Left ventricle myocardium inferior (tissue), 1 donor: ENCODE data around the gene PLD6. TPM values are rescaled to one million over a fixed set of nuclear protein-coding genes. Genes with fewer than 3 reads are reported as not detected.

Experiments
- total RNA-seq: library from RNA; stranded (reverse); fragmentation: NEBNext Ultra II Directional; extraction: Animal tissue kit (Norgen Biotek cat#: 25700); gene quantifications from one replicate; pipeline ENCODE4 v1.2.1, GENCODE V29; 2021
- donor health status: DM: no; HTN: yes; CAD: no; lungs with severe emphysema.

PLD6 gene
- total RNA-seq, 1 donor from 2014 or later = 7.3 TPM

Other genes starting within 250 kb of the PLD6 start
- not detected for gene TNFRSF13B, start 234.2 kb downstream of the PLD6 start, total RNA-seq
- 350 TPM for gene MPRIP, start 163.9 kb downstream of the PLD6 start, total RNA-seq
- 46.6 TPM for gene FLCN, start 30.8 kb upstream of the PLD6 start, total RNA-seq
- gene COPS3, start 74.9 kb upstream of the PLD6 start, total RNA-seq = 74.2 TPM
- 11.2 TPM for gene NT5M, start 97.0 kb upstream of the PLD6 start, total RNA-seq